Ascending aorta (tissue), 2 donors: Measurements from ENCODE around the gene CAMK2G. TPM values are rescaled to one million over a fixed set of nuclear protein-coding genes. Genes with fewer than 3 reads are reported as not detected.

ENCODE experiments used
- DNase-seq, 2 donors: peaks; one replicate each; pipeline ENCODE4 v3.0.0-alpha.2; 2019; ENCODE audit warnings: low spot score in 2 of 2
- H3K27ac ChIP-seq, 2 donors: fragments of 200-600 bp; sonication (generic); one replicate each; pipeline ENCODE4 v1.5.1; 2016 to 2017; ENCODE audit warnings: mild to moderate bottlenecking in 1 of 2
- H3K27me3 ChIP-seq: fragments of 200-600 bp; sonication (generic); one replicate; pipeline ENCODE4 v1.5.1; 2017
- H3K36me3 ChIP-seq, 2 donors: fragments of 200-600 bp; sonication (generic); one replicate each; pipeline ENCODE4 v1.5.1; 2016
- H3K4me1 ChIP-seq, 2 donors: fragments of 200-600 bp; sonication (generic); one replicate each; pipeline ENCODE4 v1.5.1; 2016 to 2017; ENCODE audit warnings: mild to moderate bottlenecking in 1 of 2
- H3K4me3 ChIP-seq, 2 donors: fragments of 200-600 bp; sonication (generic); one replicate each; pipeline ENCODE4 v1.5.1; 2016 to 2017; ENCODE audit warnings: mild to moderate bottlenecking in 1 of 2
- H3K9me3 ChIP-seq, 2 donors: fragments of 200-600 bp; sonication (generic); one replicate each; pipeline ENCODE4 v1.5.1; 2016
- intact Hi-C: fragments of 100-400 bp; cut with DNase I; formaldehyde crosslinking; loops from one replicate; pipeline ENCODE4 v1.15.1; 2023
- total RNA-seq: library from RNA; depleted of rRNA; stranded (reverse); fragments of >200 nt; gene quantifications from one replicate; pipeline ENCODE4 v1.1.0, GENCODE V29; 2016
- TF ChIP-seq, protein P1 (sequence below), 3 experiments: fragments of 200-600 bp in 2 of 3; fragments of 450-650 bp in 1 of 3; sonication (generic) in 2 of 3; IDR thresholded peaks; one replicate each; pipeline ENCODE4 v1.5.1; 2016 to 2019; ENCODE audit warnings: antibody characterized with exemption in 3 of 3, mild to moderate bottlenecking in 1 of 3, moderate library complexity in 1 of 3

The CAMK2G gene
- total RNA-seq, 1 donor from 2014 or later: 60.3 TPM

DNA sequence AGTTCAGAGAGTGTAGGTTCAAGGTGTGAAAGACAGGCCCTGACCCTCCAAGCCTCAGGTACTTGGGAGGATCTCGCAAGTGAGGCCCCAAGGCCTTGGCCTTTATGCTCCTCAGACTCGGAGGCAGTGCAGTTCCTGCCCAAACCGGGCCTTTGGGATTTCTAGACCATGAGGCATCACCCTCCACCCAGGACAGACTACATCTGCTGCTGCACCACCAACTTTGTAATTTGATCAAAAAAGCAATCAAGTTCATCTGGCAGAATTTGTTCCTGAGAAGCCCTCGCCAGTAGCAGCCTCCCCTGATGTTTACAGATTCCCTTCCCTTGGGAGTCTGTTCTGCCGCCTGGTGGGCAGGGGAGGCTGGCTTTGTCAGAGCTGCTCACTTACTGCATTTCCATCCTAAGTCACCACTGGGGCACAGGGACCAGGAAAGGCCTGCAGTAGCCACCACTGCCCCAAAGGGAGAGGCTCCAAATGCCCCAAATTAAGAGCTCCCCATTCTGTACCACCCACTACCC, 2.1 kb downstream of the CAMK2G start:
- intact Hi-C loops: loop anchor here (10.0 kb wide), 1 partner anchor 1243 kb away; the partner anchor contains the start of gene SAMD8
- H3K4me1 ChIP-seq: peaks cover 28 to 69% of the 10 kb centered on the region in 2 donors
- H3K4me3 ChIP-seq: peak overlapping the region; percentile 75 to 96
- no peak for DNase-seq
- TF ChIP-seq, protein P1, sequence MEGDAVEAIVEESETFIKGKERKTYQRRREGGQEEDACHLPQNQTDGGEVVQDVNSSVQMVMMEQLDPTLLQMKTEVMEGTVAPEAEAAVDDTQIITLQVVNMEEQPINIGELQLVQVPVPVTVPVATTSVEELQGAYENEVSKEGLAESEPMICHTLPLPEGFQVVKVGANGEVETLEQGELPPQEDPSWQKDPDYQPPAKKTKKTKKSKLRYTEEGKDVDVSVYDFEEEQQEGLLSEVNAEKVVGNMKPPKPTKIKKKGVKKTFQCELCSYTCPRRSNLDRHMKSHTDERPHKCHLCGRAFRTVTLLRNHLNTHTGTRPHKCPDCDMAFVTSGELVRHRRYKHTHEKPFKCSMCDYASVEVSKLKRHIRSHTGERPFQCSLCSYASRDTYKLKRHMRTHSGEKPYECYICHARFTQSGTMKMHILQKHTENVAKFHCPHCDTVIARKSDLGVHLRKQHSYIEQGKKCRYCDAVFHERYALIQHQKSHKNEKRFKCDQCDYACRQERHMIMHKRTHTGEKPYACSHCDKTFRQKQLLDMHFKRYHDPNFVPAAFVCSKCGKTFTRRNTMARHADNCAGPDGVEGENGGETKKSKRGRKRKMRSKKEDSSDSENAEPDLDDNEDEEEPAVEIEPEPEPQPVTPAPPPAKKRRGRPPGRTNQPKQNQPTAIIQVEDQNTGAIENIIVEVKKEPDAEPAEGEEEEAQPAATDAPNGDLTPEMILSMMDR (IDR thresholded peaks at IDR 0.05): peak in 2 of 3 experiments; percentile 6 to 37
- no peaks in the 10 kb centered on the region for H3K27me3 ChIP-seq
- H3K9me3 ChIP-seq: no peaks in the 10 kb centered on the region
- H3K36me3 ChIP-seq: peaks cover 6 to 20% of the 10 kb centered on the region in 2 donors
- H3K27ac ChIP-seq: peak overlapping the region; percentile 61 to 62

DNA sequence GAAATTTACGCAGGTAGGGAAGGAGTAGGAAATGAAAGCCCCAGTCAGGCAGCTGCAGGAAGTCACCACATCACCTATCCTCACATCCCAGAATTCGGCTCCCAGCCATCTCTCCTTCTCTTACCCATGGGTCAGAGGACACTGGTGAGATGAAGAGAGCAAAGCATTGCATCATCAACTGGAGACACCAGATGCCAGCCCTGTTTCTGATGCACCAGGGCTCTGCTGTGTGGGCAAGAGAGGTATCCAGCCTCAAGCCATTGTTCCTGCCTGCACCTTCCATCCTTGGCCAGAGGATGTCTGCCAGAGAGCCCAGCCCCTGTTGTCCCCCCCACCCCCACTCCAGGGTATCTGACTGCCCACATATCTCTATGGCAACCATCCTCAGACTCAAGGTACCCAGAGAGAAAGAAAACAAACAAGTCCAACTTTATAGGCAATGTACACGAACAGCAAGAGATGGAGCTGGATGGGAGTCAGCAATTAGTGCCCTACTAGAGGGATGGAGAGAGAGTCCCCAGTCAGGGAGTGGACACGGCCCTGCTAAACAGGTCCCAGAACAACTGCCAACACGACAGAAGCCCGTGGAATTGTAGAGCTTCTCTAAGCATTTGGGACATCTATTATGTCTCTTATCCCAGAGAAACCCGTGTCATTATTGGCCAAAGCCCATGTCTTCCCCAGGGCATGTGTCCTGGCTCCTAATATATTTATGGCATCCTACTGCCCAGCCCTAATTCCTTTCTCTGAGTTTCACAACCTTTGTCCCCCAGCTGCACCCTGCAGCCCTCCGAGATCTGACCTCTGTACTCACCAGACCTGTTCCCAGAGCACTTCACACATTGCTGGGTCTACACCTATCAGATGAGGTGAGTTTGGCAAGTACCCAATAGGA, 2.8 kb downstream of the CAMK2G start:
- DNase-seq: no peak
- Histone ChIP-seq H3K27me3 (no peaks in the 10 kb centered on the region), H3K36me3 (peaks cover 6 to 20% of the 10 kb centered on the region in 2 donors), H3K27ac (peak overlapping the region; percentile 61 to 62), H3K4me1 (peaks cover 35 to 73% of the 10 kb centered on the region in 2 donors), H3K4me3 (peak overlapping the region; percentile 75 to 96), H3K9me3 (no peaks in the 10 kb centered on the region)
- intact Hi-C loops: loop anchor here (10.0 kb wide), 1 partner anchor 1243 kb away; the partner anchor contains the start of gene SAMD8
- TF ChIP-seq, protein P1 (IDR thresholded peaks at IDR 0.05): no peak

DNA sequence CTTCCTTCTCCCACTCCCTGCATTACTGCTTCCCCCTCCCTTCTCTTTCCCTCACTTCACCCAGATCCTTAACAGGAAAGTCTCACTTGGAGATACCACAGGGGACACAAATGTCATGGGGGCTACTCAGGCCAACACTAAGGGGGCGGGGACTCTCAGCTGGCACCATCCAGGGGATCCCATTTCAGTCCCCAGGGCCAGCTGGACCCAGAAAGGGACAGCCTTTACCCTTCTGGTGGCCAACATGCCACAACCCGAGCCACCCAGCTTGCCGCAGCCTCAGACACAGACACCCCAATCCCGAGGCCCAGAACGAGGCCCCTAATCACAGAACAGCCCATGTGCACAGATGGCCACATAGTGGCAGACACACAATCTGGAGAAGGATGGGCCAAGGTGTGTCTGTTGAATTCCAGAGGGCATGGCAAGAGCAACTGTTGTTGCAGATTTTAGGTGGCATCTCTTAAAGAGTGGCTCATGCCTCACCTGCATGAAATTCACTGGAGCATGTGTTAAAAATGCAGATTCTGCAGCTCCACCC, 5.6 kb downstream of the CAMK2G start:
- TF ChIP-seq, protein P1 (IDR thresholded peaks at IDR 0.05): no peak
- peak overlapping the region; percentile 78 to 94 for H3K27ac ChIP-seq
- no peak for DNase-seq
- no peaks in the 10 kb centered on the region for H3K9me3 ChIP-seq
- no peak overlapping the region for H3K4me3 ChIP-seq
- intact Hi-C loops: no loop called here
- peaks cover 6 to 35% of the 10 kb centered on the region in 2 donors for H3K36me3 ChIP-seq
- no peaks in the 10 kb centered on the region for H3K27me3 ChIP-seq
- H3K4me1 ChIP-seq: peaks cover 40 to 87% of the 10 kb centered on the region in 2 donors

DNA sequence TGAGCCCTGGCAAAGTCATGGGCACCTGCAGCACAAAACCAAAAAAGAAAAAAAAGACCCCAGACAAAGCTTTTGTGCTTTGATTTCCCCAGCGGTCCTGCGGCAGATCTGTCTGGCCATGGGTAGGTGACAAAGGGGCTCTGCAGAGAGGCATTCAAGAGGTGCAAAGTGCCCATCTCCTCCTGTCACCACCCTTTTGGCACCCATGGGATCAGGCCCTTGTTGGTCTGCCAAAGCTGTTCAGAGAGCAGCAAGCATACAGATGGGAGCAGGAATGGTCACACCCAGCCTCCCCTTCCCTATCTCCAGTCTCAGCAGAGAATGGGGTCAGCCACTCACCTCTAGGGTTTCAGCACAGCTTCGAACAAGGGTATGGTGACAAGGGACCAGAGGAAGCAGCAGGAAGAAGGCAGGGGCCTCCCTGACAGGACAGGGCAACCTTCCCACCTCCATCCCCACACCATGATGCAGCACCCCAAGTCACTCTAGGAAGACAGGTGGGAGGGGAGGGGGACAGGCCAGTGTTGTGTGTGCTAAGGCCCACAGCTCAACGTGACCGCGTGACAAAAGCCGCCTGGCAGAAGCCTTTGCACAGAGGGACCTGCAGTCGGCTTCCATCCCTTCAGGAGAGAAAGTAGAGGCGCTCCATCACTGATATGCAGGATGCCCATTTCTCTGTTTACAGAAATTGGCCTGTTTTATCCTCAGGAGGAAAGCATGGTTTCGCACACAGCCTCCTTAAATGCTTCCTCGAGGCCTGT, 6.3 kb downstream of the CAMK2G start:
- H3K4me3 ChIP-seq: peak overlapping the region in 1 of 2 donors; percentile 22
- peaks cover 6 to 35% of the 10 kb centered on the region in 2 donors for H3K36me3 ChIP-seq
- H3K9me3 ChIP-seq: no peaks in the 10 kb centered on the region
- TF ChIP-seq, protein P1 (IDR thresholded peaks at IDR 0.05): no peak
- no peaks in the 10 kb centered on the region for H3K27me3 ChIP-seq
- peaks cover 40 to 92% of the 10 kb centered on the region in 2 donors for H3K4me1 ChIP-seq
- no peak for DNase-seq
- peak overlapping the region; percentile 78 to 94 for H3K27ac ChIP-seq
- intact Hi-C loops: no loop called here

DNA sequence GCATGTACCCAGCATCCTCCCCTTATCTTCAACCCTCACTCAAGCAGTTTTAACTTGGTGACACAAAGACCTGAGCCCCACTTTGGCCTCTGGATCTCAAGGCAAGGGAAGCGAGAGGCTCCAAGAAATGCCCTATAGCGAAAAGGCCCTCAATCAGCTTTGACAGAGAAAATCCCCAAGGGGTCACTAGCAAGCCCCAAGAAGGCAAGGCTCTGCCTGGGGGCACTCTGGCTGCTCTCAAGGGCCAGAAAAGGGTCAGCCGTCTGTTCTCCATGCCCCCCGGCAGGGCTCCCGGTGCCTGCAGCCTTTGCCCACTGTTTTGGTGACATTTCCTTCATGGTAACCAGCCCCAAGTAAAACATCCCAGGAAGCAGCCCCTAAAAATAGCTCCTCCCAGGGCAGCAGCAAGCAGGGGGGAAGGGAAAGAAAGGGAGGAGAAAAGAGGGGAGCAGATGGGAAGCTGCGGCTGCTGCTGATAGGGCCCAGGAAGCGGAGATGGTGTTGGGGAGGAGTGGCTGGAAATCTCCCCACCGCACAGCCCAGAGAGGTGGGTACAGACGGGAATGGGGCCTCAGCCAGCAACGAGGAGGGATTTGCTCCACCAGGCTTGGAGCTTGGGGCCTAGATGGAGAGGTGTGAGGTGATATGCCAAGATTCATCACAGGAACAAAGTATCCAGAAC, 7.1 kb downstream of the CAMK2G start:
- peak in 1 of 2 donors; percentile 73 for DNase-seq
- Histone ChIP-seq H3K4me3 (peak overlapping the region in 1 of 2 donors; percentile 22), H3K27ac (peak overlapping the region; percentile 78 to 94), H3K9me3 (no peaks in the 10 kb centered on the region), H3K27me3 (no peaks in the 10 kb centered on the region), H3K36me3 (peaks cover 6 to 35% of the 10 kb centered on the region in 2 donors), H3K4me1 (peaks cover 38 to 87% of the 10 kb centered on the region in 2 donors)
- TF ChIP-seq, protein P1 (IDR thresholded peaks at IDR 0.05): no peak
- intact Hi-C loops: no loop called here
